ENCODE measurements around the gene NXPH4. TPM values are rescaled to one million over a fixed set of nuclear protein-coding genes. Genes with fewer than 3 reads are reported as not detected.

The NXPH4 gene
- total RNA-seq, 1 donor from 2014 or later, result not detected

GRCh38 chr12:57241402-57242310 lies 25.1 kb downstream of the NXPH4 start:
- ATAC-seq (no peak), DNase-seq (peak; percentile 65)
- H3K4me1 ChIP-seq, result peaks cover 56% of the 10 kb centered on the region
- no peak for TF ChIP-seq CTCF (IDR thresholded peaks at IDR 0.05)
- H3K27me3 ChIP-seq, result peaks cover 72% of the 10 kb centered on the region
- H3K36me3 ChIP-seq, result no peaks in the 10 kb centered on the region
- H3K4me3 ChIP-seq, result no peak overlapping the region
- no peak overlapping the region for H3K27ac ChIP-seq
- no peaks in the 10 kb centered on the region for H3K9me3 ChIP-seq
- intact Hi-C loops (cut with DNase I), result no loop called here

GRCh38 chr12:57242329-57242690 lies 25.7 kb downstream of the NXPH4 start:
- intact Hi-C loops (cut with DNase I), result no loop called here
- no peak for TF ChIP-seq CTCF (IDR thresholded peaks at IDR 0.05)
- peaks cover 65% of the 10 kb centered on the region for H3K27me3 ChIP-seq
- peaks cover 56% of the 10 kb centered on the region for H3K4me1 ChIP-seq
- no peaks in the 10 kb centered on the region for H3K36me3 ChIP-seq
- H3K27ac ChIP-seq, result no peak overlapping the region
- DNase-seq (peak; percentile 71), ATAC-seq (no peak)
- no peaks in the 10 kb centered on the region for H3K9me3 ChIP-seq
- no peak overlapping the region for H3K4me3 ChIP-seq

GRCh38 chr12:57242691-57243454 lies 26.3 kb downstream of the NXPH4 start:
- peak; percentile 1 for ATAC-seq
- Histone ChIP-seq H3K9me3 (no peaks in the 10 kb centered on the region), H3K36me3 (no peaks in the 10 kb centered on the region), H3K27ac (no peak overlapping the region), H3K27me3 (peaks cover 60% of the 10 kb centered on the region), H3K4me3 (peak overlapping the region; percentile 39), H3K4me1 (peaks cover 53% of the 10 kb centered on the region)
- TF ChIP-seq CTCF (IDR thresholded peaks at IDR 0.05), result peak; percentile 61
- intact Hi-C loops (cut with DNase I), result no loop called here
- DNase-seq, result peak; percentile 80

GRCh38 chr12:57243521-57244311 lies 27.1 kb downstream of the NXPH4 start:
- Histone ChIP-seq H3K4me3 (peak overlapping the region; percentile 39), H3K36me3 (no peaks in the 10 kb centered on the region), H3K27ac (no peak overlapping the region), H3K9me3 (no peaks in the 10 kb centered on the region), H3K4me1 (peaks cover 45% of the 10 kb centered on the region), H3K27me3 (peaks cover 51% of the 10 kb centered on the region)
- ATAC-seq, result peak; percentile 58
- DNase-seq, result peak; percentile 87
- TF ChIP-seq CTCF (IDR thresholded peaks at IDR 0.05), result peak; percentile 84
- intact Hi-C loops (cut with DNase I), result no loop called here

- Histone ChIP-seq H3K4me3 (no peak overlapping the region), H3K4me1 (peaks cover 40% of the 10 kb centered on the region), H3K27me3 (peaks cover 49% of the 10 kb centered on the region), H3K9me3 (no peaks in the 10 kb centered on the region), H3K36me3 (no peaks in the 10 kb centered on the region), H3K27ac (no peak overlapping the region)
- ATAC-seq, result no peak
- intact Hi-C loops (cut with DNase I), result no loop called here
- no peak for TF ChIP-seq CTCF (IDR thresholded peaks at IDR 0.05)
- DNase-seq, result no peak
Observed at GRCh38 chr12:57244312-57244696, 27.7 kb downstream of the NXPH4 start.
